GM19099 (cell line): ENCODE measurements around the gene PSENEN.

Experiments
- POLR2A ChIP-seq: IDR thresholded peaks from 3 replicates; pipeline ENCODE4 v1.6.1; 2011; ENCODE audit warnings: low read depth; ENCODE audit not compliant: insufficient read length; ENCODE audit errors: extremely low read depth

The PSENEN gene

GRCh38 chr19:35745328-35746086, at the start of gene PSENEN, which contains the start of gene U2AF1L4:
TSS of gene PSENEN (plus strand) at chr19:35745651. CDS start at chr19:35745931, 280 bp downstream.
TSS of gene U2AF1L4 (minus strand) at chr19:35745418. CDS start at chr19:35745391, 27 bp downstream.
- peak; percentile 65 for TF ChIP-seq POLR2A

- TF ChIP-seq POLR2A, result no peak
Measured at GRCh38 chr19:35695895-35696422, 49.5 kb upstream of the PSENEN start.

- TF ChIP-seq POLR2A, result no peak
Measured at GRCh38 chr19:35696835-35697234, 48.6 kb upstream of the PSENEN start.

GRCh38 chr19:35702223-35703012, 43.0 kb upstream of the PSENEN start:
- peak; percentile 74 for TF ChIP-seq POLR2A

GRCh38 chr19:35703343-35703742, 42.1 kb upstream of the PSENEN start:
- no peak for TF ChIP-seq POLR2A

- no peak for TF ChIP-seq POLR2A
Measured at GRCh38 chr19:35704218-35704617, 41.2 kb upstream of the PSENEN start, which contains the start of gene ZBTB32. TSS of gene ZBTB32 (plus strand) at chr19:35704558. CDS start at chr19:35714627, 10,069 bp downstream.

- TF ChIP-seq POLR2A, result no peak
Measured at GRCh38 chr19:35708391-35708790, 37.1 kb upstream of the PSENEN start.

- peak; percentile 64 for TF ChIP-seq POLR2A
Measured at GRCh38 chr19:35710784-35711723, 34.4 kb upstream of the PSENEN start.

- TF ChIP-seq POLR2A, result peak; percentile 83
Measured at GRCh38 chr19:35712567-35713505, 32.6 kb upstream of the PSENEN start.

GRCh38 chr19:35713506-35713850, 32.0 kb upstream of the PSENEN start:
- no peak for TF ChIP-seq POLR2A

- no peak for TF ChIP-seq POLR2A
Measured at GRCh38 chr19:35713904-35714495, 31.5 kb upstream of the PSENEN start.

- peak; percentile 17 for TF ChIP-seq POLR2A
Measured at GRCh38 chr19:35714601-35715354, 30.7 kb upstream of the PSENEN start.
